GM21717 (cell line): ENCODE measurements around the gene TRUB1.
"Not testable (repeated sequence)": the region's sequence is repeated elsewhere in the genome, so short reads cannot be mapped to it uniquely, and the experiment has no call there.

Experiments
- ATAC-seq: cut with Tn5 transposase; IDR thresholded peaks from one replicate; pipeline ENCODE4 v1.9.1; 2021; ENCODE audit warnings: mild to moderate bottlenecking, moderate library complexity; ENCODE audit not compliant: unreplicated experiment

Gene TRUB1

DNA sequence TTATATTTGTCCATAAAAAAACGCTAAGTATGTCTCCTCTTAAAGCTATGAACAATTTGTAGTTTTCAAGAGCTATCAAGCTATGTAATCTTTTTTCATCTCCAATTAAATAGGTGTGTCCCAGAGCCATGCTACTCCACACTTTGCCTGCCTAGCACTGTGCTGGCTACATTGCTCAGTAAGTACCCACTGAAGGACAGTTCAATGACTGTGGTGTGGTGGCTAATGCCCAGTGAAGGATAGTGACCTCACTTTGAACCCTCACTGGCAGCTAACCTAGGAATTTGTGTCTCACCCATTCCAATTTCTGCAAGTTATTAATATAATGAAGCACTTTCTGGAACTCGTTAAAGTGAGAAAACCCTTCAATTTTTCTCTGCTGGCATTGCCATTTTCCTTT is 14.4 kb upstream of the TRUB1 start:
- ATAC-seq: no peak

DNA sequence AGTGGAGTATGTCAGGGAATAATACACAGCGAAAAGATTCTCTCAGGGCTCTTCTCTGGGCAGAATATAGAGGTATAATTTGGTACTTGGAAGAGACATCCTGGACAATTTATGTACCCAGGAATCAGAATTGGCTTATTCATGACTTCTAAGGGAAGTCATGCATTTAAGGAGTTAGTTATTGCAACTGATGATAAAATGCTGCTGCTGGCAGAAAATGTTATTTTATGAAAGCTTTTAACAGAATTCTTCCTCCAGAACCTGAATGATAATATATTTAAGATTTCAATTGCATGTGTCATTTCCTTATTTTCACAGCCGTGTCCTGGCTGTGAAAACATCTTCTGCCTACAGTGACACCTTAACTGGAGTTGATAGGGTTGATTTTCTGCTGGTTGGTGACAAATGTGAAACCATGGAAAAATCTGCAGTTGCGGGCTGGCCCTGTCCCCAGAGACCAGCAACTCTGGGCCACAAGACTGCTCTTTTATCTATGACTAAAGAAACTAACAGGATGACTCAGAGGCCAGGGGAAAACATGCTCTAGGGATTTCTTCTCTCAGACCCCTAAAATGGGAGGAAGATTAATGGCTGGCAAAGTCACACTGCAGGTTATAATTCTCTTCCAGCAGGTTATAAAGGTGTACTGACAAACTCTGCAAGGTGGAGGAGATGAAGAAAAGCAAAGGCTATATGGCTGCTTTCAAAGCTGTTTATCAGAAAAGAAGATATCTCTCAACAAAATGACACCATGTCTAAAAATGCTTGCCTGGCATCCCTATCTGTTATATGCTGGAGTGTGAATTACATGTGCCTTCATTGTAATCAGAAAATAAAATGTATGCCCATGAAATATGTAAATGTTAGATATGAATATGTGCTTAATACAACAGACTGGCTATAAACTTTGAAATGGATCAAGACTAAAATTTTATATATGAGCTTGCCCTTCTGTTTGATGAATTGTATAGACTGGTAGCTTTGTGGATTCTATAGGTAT is 12.1 kb upstream of the TRUB1 start:
- peak; percentile 86 for ATAC-seq

DNA sequence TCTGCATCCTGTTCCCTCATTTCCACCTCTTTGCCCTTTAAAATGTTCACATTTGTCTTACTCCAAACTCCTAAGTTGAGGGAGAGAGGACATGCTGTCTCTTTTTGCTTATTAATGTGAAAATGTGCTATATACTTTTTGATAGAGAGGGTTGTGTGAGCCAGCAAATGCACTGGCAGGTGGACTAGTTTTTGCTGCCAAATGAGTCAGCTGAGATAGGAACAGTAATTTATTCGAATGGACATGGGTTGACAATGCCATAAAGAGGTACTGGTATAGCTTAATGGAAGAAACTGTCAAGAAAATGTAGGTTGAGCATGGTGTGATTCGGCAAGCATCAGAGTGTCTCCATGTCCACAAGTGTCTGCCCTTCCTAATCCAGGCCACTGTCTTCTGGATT is 9.2 kb upstream of the TRUB1 start:
- ATAC-seq: no peak

DNA sequence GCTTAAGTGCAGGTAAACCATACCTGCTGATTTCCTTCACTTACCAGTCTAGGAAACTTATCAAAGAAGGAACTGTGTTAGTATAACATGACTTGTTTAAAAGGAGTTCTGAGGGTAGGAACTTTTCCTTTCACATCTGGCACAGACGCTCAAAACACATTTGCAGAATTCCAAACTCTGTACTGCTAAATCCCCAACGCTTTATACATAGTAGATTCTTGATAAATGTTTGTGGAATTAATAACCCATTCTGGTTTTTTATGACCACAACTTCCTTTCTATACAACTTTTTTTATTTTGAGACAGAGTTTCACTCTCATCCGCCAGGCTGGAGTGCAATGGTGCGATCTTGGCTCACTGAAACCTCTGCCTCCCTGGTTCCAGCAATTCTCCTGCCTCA is 7.7 kb upstream of the TRUB1 start:
- ATAC-seq: no peak

DNA sequence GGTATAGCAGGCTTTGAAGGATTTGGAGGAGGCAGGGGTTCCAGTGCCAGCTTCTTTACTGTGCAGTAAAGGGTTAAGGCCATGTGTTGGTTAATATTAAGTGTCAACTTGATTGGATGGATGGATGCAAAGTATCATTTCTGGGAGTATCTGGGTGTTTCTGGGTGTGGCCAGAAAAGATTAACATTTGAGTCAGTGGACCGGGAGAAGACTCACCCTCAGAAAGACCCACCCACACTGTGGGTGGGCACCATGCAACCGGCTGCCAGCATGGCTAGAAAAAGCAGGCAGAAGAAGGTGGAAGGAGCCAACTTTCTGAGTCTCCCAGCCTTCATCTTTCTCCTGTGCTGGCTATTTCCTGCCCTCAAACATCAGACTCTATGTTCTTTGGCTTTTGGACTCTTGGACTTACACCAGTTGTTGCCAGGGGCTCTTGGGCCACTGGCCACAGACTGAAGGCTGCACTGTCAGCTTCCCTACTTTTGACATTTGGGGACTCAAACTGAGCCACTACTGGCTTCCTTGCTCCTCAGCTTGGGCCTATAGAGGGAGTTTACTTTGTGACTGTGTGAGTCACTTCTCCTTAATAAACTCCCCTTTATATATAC is 6.8 kb upstream of the TRUB1 start:
- no peak for ATAC-seq

DNA sequence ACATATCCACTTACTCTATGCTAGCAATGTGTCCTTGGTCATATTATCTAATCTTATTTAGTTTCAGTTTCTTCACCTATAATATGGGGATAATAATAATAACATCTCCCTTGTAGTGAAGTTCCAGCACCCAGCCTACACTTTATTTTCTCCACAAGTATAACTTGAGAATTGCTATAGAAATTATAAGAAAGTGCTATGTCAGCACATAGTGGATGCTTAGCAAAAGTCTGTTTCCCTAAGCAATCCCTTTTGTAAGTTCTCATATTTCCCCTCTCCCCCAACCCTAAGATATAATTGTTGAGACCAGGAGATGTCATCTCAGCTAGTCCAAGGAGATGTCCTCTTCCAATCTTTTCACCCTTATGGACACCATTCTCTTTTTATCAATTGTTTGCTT is 5.8 kb upstream of the TRUB1 start:
- no peak for ATAC-seq

DNA sequence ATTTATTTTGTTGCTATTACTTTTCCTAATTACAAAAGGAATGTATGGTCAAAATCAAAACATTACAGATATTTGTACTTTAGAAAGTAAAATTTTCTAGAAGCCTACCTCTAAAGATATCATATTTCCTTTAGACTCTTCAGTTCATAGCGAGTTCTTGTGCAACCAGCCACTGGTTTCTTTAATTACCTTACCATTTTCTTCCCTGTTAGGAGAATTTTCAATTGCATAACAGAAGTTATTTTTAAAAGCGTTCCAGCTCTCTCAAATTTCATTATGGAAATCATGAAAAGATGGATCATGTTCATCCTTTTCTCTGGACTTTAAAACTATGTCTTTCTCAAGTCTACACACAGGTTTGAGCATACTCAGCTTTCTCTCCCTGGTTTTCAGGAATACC is 5.0 kb upstream of the TRUB1 start:
- ATAC-seq: no peak

DNA sequence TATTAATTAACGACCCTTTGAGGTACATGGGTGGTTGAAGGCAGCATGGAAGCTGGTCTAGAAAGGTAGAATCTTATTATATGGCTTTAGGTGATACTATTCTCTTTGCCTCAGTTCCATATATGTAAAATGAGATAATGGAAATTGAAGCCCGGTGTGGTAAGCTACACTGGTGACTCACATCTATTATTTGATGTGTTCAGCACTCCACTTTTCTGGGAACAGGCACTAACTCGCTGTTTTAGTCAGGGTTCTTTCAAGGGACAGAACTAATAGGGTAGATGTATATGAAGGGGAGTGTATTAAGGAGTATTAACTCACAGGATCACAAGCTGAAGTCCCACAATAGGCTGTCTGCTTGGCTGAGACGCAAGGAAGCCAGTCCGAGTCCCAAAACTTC is 4.4 kb upstream of the TRUB1 start:
- no peak for ATAC-seq

DNA sequence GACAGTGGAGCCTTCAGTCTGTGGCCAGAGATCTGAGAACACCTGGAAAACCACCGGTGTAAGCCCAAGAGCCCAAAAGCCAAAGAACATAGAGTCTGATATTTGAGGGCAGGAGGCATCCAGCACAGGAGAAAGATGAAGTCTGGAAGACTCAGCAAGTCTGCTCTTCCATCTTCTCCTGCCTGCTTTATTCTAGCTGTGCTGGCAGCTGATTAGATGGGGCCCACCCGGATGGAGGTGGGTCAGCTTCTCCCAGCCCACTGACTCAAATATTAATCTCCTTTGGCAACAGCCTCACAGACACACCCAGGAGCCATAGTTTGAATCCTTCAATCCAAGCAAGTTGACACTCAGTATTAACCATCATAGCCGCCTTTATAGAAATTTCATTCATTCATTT is 4.0 kb upstream of the TRUB1 start:
- not testable (repeated sequence) for ATAC-seq

DNA sequence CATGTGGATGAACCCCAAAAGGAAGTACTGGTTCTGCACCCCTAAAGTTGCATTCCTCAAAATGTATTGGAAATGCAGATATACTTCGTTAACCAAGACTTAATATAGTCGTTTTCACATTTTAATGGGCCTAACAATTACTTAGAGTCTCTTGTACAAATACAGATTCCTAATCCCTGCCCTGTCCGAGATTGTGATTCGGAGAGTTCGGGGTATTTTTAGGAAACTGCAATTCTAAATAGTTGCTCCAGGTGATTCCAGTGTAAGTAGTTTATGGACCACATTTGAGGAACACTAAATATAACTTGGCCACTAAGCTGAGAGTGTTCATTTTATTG is 830 bp downstream of the TRUB1 start:
- ATAC-seq: no peak

DNA sequence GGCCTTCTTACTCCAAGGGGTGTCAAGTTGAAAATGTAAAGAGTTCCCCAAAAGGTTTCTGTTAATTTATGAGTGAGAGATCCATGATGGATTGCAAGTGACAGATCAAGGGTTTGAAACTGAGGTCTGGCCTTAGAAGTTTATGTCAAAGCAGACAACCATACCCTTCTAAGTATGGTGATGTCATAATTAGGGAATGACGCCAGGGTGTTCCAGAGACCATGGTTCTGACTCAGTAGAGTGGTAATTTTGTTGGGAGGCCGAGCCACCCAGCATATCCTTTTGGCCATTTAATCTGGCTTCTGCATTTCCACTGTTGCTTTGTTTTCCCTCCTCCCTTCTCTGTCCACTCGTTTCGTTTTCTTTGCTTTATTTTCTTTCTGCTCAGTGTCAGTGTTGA is 2.7 kb downstream of the TRUB1 start:
- ATAC-seq: no peak

DNA sequence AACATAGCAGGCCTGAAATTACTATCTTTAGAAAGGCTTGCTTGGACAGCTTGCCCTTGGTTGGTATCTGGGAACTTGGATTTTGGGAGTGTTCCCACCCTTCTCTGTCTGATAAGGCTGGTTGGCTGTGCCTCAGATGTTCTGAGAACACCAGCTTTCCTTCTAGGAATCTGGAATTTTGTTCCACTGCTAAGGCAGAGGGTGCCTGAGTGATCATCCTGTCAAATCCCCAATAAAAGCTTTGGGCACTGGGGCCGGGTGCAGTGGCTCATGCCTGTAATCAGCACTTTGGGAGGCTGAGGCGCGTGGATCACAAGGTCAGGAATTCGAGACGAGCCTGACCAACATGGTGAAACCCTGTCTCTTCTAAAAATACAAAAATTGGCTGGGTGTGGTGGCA is 5.0 kb downstream of the TRUB1 start:
- ATAC-seq: no peak

DNA sequence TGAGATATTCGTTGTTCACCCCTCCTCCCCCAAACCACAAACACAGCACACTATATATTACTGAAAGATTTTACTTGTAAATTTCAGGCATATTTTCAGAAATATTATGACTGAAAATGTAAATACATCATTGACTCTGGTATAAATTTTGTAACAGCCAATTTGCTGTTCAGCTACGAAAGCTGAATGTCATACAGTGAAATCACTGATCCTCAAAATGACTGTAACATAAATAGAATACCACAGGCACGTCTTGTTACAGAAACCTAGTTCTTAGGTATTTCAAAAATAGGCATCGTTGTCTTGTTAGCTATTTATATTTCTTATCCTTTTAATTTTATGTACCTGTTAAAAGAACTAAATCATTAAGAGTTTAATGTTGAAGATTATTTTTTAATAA is 15.1 kb downstream of the TRUB1 start:
- peak; percentile 71 for ATAC-seq

DNA sequence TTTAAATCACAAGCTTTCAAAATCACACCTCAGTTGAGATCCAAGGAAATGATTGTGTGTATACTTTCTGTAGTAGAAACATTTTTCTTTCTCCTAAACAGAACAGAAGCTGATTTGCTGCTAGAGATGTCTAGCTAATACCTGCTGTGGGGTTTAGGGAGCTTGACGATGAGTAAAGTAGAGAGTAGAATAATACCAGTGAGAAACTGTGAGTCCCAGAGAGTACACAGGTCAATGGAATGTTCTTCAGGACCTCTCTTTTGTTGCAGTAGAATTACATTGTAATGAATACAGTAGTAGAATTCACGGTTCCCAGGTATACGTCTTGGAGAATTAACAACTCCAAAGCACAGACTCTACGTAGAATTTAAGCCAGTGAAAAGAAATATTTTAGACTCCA is 18.0 kb downstream of the TRUB1 start:
- no peak for ATAC-seq

DNA sequence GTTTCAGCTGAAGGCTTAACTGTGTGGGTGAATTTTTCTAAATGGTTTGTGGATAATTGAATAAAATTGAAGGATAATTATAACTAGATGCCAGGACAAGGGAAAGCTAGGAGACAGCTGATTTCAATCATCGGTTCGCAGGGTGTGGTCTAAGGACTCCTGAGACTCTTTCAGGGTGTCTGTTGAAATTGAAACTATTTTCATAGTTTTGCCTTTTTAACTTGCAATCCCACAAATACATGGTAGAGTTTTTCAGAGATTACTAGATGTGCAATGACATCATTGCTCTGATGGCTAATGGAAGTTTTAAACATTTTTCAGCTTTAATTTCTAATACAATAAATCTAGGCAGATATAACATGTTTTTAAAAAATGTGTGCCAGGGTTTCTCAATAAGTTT is 18.5 kb downstream of the TRUB1 start:
- ATAC-seq: peak; percentile 42

DNA sequence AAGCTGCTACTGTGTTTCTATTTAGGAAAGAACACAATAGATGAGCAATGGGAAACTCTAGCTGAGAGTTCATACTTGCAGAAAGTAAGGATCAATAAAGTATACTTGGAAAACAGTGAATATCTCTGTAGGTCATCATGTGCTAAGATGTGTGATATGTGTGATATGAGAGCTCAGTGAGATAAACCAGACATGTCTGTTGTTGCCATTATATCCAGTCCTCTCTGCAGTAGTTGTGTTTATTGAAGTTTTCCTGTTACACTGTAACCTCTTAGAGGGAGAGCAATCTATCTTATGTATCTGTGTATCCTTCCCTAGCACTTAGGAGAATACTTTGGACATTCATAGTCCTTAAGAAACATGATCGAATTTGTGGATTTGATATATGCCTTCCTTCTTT is 19.1 kb downstream of the TRUB1 start:
- no peak for ATAC-seq

DNA sequence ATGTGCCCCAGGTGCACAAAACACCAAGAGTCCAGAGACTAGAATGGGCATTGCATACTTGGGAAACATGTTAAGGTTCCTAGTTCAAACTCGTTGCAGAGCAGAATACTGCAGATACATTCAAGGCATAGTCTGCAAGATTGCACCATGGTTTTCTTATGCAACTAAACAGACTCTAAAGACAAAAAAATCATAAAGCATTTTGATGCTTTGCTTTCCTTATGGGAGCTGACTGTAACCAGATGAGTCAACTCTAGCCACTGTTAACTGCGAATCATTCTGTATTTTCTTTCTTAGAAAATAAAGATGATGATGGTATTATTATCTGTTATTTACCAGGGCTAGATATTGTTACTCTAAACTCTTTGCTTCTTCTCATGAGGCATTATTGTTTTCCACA is 19.7 kb downstream of the TRUB1 start:
- ATAC-seq: no peak

DNA sequence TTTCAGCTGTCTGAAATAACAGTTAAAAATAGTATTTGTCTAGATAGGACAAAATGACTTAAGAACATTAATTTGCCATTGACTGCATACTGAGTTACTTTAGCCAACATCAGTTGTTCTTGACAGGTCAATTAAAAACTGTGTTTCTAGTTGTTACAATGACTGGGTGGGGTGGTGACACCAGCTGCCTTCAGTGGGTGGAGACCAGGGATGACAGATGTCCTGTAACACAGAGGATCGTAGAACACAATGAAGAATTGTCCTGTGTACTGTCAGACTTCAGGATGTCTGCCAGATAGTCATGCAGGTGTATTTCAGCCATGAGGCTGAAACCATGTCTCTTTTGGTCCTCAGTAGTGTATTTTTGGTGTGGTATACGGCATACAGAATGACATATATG is 24.4 kb downstream of the TRUB1 start:
- ATAC-seq: no peak

DNA sequence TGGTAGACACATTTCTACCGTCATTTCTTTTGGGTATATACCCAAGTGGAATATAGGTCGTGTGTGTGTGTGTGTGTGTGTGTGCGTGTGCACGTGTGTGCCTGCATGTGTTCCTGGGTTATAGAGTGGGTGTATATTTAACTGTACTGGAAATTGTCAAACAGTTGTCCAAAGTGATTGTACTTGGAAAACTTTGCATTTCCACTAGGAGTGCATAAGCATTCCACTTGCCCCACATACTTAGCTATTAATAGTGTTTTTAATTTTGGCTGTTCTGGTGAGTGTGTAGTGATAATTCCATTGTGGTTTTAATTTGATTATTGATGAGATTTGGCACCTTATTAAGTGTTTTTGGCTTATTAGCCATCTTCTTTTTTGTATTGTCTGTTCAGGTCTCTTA is 25.9 kb downstream of the TRUB1 start:
- no peak for ATAC-seq

DNA sequence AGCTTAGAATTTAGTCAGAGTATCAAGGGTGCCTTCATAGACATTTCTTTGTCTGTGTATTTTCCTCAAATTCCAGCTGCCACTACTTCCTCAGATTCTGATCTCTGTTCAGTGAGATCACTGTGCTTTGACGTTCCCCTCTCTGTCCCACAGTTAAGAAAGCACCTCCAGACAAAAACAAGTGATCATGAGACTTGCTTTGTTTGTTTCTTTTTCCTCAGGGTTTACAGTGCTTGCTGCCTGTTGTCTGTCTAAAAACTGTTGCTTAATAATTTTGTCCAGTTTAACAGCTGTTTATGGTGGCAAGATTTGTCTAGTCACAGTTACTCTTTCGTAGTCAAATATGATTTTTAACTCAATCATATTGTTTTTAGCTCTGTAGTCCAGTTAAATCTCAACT is 29.1 kb downstream of the TRUB1 start:
- ATAC-seq: no peak

DNA sequence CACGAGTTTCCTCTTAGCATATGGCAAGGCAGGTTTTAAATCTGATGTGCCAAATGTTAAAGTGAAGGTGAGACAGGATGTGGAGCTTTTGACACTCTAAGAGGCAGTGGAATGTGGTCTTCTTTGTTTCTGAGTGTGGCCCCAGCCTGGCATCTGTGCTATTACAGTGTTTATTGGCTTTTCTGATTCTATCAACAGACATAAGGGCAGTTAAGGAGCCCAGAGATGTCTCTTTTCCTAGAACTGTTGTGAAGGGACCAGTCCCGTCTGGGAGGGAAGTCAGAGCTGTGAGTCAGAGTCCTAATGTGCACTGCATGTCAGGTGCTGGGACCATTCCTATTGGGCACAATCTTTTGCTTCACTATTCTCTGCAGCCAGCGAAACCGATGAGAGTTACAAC is 32.5 kb downstream of the TRUB1 start:
- ATAC-seq: no peak

DNA sequence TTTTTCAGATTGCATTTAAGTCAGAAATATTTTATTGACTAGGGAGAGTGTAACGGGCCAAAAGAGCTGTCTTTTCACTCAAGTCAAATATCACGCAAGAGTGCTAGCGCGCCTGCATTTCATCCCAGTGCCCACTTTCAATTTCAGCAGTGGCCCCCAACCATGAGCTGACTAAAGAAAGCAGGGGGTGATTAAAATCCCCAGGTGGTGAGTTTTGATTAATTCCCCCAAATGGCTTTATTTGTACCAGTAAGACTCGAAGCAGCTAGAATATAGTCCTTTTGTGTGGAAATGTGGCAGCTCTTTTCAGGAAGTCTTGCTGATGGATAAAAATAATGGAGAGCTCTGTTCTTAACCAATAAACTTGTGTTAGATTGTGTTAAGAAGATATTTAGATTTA is 35.3 kb downstream of the TRUB1 start:
- ATAC-seq: no peak

DNA sequence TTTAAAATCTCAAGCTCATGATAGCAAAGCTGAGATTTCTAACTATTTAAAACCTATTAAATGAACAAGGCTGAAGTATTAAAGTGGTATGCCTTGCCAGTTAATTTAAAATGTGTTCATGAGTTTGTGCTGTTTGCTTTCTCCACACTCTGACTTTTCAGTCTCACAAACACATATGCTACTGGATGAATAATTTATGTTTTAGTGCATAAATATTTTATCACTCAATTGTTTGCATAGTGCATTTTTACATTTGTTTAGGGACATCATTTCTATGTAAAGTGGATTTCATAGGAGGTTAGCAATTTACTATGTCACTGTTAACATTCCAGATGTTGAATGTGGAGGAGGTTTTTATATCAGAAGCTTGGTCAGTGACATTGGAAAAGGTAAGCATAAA is 36.0 kb downstream of the TRUB1 start:
- no peak for ATAC-seq
